ENCODE measurements around the gene MPPED1. TPM values are rescaled to one million over a fixed set of nuclear protein-coding genes. Genes with fewer than 3 reads are reported as not detected.

MPPED1 gene
- polyA plus RNA-seq, 1 donor: 0.61 TPM

DNA sequence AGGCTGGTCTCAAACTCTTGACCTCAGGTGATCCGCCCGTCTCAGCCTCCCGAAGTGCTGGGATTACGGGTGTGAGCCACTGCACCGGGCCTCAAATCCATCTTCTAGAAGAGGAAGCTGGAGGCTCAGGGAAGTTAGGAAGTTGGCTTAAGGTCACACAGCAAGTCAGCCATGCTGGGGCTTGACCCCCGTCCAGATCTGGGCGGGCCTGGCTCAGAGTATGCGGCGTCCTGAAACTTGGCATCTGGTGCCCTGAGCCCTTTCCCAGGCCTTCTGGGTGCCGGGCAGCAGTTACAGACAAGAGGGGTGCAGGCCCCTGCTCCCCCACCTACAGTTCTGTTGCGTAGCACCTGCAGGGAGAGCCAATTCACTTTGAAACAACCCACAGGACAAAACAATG is 11.2 kb downstream of the MPPED1 start:
- Histone ChIP-seq H3K27me3 (ENCODE audit: control insufficient read depth, insufficient read depth, low read length) (peaks cover 9% of the 10 kb centered on the region), H3K4me1 (ENCODE audit: control insufficient read depth, insufficient read depth, low read length) (no peaks in the 10 kb centered on the region), H3K27ac (ENCODE audit: low read length) (no peak overlapping the region), H3K36me3 (ENCODE audit: control insufficient read depth, insufficient read depth, low read length) (no peaks in the 10 kb centered on the region), H3K9me3 (ENCODE audit: control insufficient read depth, low read depth, low read length) (no peaks in the 10 kb centered on the region), H3K4me3 (ENCODE audit: low read length) (no peak overlapping the region)
- WGBS (ENCODE audit: insufficient coverage, low lambda C conversion rate): no CpG with 5 or more reads among the region's 11 CpGs
- no peak for DNase-seq

DNA sequence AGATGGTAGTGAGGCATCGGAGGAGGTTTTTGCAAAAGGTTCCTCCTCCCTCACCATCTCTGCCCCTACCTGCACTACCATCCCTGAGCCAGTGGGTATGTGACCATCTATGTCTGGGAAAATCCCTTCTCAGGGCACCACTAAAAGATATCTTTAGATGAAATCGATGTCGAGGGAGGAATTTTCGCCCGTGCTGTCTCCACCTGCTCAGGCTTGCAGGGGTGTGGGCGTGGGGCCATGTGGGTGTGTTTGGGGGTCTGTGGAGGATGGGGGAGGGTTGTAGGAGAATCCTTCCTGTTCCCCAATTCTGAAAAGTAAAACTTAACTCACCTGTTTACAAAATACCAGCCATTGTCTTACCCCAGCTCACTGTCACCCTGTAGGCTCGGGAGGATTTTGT is 12.4 kb downstream of the MPPED1 start:
- WGBS (ENCODE audit: insufficient coverage, low lambda C conversion rate): no CpG with 5 or more reads among the region's 7 CpGs
- Histone ChIP-seq H3K36me3 (ENCODE audit: control insufficient read depth, insufficient read depth, low read length) (no peaks in the 10 kb centered on the region), H3K27ac (ENCODE audit: low read length) (no peak overlapping the region), H3K9me3 (ENCODE audit: control insufficient read depth, low read depth, low read length) (no peaks in the 10 kb centered on the region), H3K4me1 (ENCODE audit: control insufficient read depth, insufficient read depth, low read length) (no peaks in the 10 kb centered on the region), H3K4me3 (ENCODE audit: low read length) (no peak overlapping the region), H3K27me3 (ENCODE audit: control insufficient read depth, insufficient read depth, low read length) (peaks cover 8% of the 10 kb centered on the region)
- DNase-seq: no peak

DNA sequence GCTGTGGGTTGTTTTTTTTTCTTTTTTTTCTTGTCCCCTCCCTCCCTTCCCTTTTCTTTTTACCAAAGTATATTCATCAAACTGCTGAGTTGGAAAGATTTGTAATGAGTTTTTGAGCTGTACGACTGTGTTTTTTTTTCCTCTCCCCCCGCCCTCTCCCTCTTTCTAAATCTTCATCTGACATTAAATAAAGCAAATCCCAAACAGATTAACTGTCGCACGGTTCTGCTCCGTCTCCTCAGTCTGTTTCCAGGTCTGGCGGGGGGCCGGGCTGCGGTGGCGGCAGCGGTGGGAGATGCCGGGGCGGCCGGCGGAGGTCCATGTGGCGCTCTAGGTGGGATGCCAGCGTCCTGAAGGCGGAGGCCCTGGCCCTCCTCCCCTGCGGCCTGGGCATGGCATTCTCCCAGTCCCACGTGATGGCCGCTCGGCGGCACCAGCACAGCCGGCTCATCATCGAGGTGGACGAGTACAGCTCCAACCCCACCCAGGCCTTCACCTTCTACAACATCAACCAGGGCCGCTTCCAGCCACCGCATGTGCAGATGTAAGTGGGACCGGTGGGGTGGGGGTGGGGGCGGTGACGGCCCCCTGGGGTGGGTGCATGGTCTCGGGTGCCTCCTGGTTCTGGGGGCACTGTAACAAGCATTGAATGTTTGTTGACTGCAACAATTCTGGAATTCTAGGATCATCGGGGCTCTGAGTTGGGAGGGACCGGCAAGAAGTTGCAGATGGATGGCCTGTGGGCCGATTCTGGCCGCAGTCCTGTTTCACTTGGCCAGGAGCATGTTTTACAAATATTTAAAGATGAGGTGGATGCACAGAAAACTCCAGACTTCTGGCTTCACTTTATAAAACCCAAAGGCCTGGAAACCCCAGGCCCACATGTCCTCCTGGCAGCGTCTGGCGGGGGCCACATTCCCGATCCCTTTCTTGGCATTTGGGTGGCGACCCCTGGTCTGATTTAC is 13.1 kb downstream of the MPPED1 start:
- Histone ChIP-seq H3K4me3 (ENCODE audit: low read length) (no peak overlapping the region), H3K36me3 (ENCODE audit: control insufficient read depth, insufficient read depth, low read length) (no peaks in the 10 kb centered on the region), H3K27me3 (ENCODE audit: control insufficient read depth, insufficient read depth, low read length) (peaks cover 14% of the 10 kb centered on the region), H3K4me1 (ENCODE audit: control insufficient read depth, insufficient read depth, low read length) (no peaks in the 10 kb centered on the region), H3K9me3 (ENCODE audit: control insufficient read depth, low read depth, low read length) (no peaks in the 10 kb centered on the region), H3K27ac (ENCODE audit: low read length) (no peak overlapping the region)
- no peak for DNase-seq
- WGBS (ENCODE audit: insufficient coverage, low lambda C conversion rate): 60% methylated on average over 1 of the region's 39 CpGs

DNA sequence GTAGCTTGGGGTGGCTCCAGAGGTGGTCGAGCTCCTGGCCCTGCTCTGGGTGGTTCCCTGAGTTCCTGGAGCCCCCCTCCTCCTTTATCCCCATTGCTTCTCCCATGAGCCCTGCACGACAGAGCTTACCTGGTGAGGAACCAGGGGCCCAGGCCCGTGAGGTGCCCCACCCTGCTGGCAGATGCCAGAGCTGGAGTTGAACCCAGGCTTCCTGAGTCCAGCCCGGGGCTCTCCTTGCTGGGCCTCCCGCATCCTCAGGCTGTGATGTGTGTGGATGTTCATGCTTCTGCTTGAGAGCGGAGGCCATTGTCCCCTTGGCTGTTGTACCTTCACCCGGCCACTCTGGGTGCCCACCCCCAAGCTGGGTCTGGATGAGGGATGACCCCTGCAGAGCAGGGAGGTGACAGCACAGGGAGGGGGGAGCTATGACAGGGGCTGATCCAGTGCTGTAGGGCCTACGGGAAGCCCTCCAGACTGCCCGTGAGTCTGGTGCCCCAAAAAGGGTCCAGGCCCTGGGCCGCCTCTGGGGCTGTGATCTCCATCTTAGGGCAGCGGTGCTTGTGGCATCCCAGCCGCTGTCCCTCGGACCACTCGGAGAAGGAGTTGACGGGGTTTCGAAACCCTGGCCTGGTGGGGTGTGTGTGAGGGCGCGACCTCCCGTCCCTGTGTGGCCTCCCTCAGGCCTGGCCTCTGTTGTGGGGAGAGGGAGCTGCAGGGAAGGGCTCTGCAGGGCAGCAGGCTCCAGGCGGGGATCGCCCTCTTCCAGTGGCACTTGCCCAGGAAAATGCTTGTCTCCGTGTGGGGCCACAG is 14.4 kb downstream of the MPPED1 start:
- Histone ChIP-seq H3K4me3 (ENCODE audit: low read length) (no peak overlapping the region), H3K27ac (ENCODE audit: low read length) (no peak overlapping the region), H3K36me3 (ENCODE audit: control insufficient read depth, insufficient read depth, low read length) (no peaks in the 10 kb centered on the region), H3K27me3 (ENCODE audit: control insufficient read depth, insufficient read depth, low read length) (peaks cover 11% of the 10 kb centered on the region), H3K4me1 (ENCODE audit: control insufficient read depth, insufficient read depth, low read length) (no peaks in the 10 kb centered on the region), H3K9me3 (ENCODE audit: control insufficient read depth, low read depth, low read length) (no peaks in the 10 kb centered on the region)
- WGBS (ENCODE audit: insufficient coverage, low lambda C conversion rate): no CpG with 5 or more reads among the region's 22 CpGs
- no peak for DNase-seq

DNA sequence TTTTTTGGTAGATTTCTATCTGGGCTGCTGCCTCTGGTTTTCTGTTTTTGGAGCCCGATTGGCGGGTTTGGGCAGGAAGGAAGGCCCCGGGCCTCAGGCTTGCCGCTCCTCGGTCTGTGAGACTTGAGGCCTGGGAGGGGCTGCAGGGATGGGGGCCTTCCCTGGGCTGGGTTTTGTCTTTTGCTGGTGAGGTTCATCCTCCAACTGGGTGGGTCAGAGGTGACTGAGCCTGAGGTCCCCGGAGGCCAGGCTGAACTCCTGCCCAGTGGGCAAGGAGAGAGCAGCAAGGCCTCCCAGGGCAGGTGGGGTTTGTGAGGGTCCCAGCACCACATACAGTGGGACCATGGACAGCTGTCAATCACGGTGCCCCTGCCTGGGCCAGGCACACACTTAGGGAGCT is 15.0 kb downstream of the MPPED1 start:
- H3K27me3 ChIP-seq (ENCODE audit: control insufficient read depth, insufficient read depth, low read length): peaks cover 9% of the 10 kb centered on the region
- no peaks in the 10 kb centered on the region for H3K9me3 ChIP-seq (ENCODE audit: control insufficient read depth, low read depth, low read length)
- WGBS (ENCODE audit: insufficient coverage, low lambda C conversion rate): no CpG with 5 or more reads among the region's 7 CpGs

DNA sequence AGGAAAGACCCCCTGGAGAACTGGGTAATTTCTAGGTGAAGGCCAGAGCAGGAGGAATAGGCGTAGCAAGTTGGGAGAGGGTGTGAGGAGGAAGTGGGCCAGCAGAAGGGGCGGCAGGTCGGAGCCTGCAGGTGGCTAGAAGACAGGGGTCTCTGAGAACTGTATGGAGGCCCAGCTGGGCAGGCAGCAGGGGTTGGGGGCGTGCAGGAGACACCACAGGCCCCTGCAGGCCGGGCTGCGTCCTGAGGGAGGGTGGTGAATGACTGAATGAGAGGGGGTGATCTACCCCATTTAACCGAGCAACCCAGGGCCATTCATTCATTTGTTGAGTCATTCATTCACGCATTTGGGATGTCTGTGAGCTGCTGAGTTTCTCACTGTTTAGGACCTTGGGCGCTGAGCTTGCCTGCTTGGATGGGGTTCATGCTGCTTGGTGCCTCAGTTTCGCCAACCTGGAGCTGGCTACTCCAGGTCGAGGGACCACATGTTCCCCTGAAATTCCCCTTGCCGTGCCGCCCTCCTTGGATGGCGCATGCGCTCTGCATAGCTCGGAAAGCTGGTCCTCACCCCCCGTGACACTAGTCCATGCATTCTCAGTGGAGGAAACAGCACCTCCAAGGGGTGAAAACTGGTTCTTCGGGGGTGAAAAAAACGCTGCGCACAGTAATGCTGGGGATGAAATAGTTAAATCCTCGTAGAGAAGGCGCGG is 15.6 kb downstream of the MPPED1 start:
- H3K4me3 ChIP-seq (ENCODE audit: low read length): no peak overlapping the region
- H3K27me3 ChIP-seq (ENCODE audit: control insufficient read depth, insufficient read depth, low read length): peaks cover 11% of the 10 kb centered on the region
- DNase-seq: no peak
- no CpG with 5 or more reads among the region's 23 CpGs for WGBS (ENCODE audit: insufficient coverage, low lambda C conversion rate)
- H3K27ac ChIP-seq (ENCODE audit: low read length): no peak overlapping the region
- H3K9me3 ChIP-seq (ENCODE audit: control insufficient read depth, low read depth, low read length): no peaks in the 10 kb centered on the region
- H3K4me1 ChIP-seq (ENCODE audit: control insufficient read depth, insufficient read depth, low read length): no peaks in the 10 kb centered on the region
- H3K36me3 ChIP-seq (ENCODE audit: control insufficient read depth, insufficient read depth, low read length): no peaks in the 10 kb centered on the region

More for the DNA sequence above, 15.0 kb downstream of the MPPED1 start:
- Histone ChIP-seq H3K27ac (ENCODE audit: low read length) (no peak overlapping the region), H3K4me3 (ENCODE audit: low read length) (no peak overlapping the region), H3K36me3 (ENCODE audit: control insufficient read depth, insufficient read depth, low read length) (no peaks in the 10 kb centered on the region), H3K4me1 (ENCODE audit: control insufficient read depth, insufficient read depth, low read length) (no peaks in the 10 kb centered on the region)
- no peak for DNase-seq

DNA sequence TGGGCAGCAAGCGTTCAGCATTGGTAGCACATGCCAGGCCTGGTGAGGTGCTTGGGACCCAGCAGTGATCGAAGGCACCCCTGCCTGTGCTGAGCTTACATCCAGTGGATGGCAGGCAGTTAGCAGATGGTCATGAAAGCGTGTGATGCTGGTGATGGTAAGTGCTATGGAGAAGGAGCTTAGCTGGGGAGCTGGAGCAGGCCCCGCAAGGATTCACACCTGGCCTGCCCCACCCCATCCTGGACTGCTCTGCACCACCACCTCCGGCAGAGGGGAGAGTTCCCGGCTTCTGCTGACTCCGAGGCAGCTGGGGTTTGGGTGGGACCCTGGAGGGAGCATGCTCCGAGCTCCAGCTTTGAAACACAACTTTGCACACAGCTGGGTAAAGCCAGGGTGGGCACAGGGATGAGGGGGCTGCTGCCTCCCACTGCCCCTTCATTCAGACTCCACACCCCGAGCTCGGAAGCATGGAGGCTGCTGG is 16.2 kb downstream of the MPPED1 start:
- H3K4me3 ChIP-seq (ENCODE audit: low read length): no peak overlapping the region
- no peaks in the 10 kb centered on the region for H3K9me3 ChIP-seq (ENCODE audit: control insufficient read depth, low read depth, low read length)
- H3K36me3 ChIP-seq (ENCODE audit: control insufficient read depth, insufficient read depth, low read length): no peaks in the 10 kb centered on the region
- DNase-seq: no peak
- no CpG with 5 or more reads among the region's 10 CpGs for WGBS (ENCODE audit: insufficient coverage, low lambda C conversion rate)
- H3K4me1 ChIP-seq (ENCODE audit: control insufficient read depth, insufficient read depth, low read length): no peaks in the 10 kb centered on the region
- peaks cover 11% of the 10 kb centered on the region for H3K27me3 ChIP-seq (ENCODE audit: control insufficient read depth, insufficient read depth, low read length)
- no peak overlapping the region for H3K27ac ChIP-seq (ENCODE audit: low read length)

DNA sequence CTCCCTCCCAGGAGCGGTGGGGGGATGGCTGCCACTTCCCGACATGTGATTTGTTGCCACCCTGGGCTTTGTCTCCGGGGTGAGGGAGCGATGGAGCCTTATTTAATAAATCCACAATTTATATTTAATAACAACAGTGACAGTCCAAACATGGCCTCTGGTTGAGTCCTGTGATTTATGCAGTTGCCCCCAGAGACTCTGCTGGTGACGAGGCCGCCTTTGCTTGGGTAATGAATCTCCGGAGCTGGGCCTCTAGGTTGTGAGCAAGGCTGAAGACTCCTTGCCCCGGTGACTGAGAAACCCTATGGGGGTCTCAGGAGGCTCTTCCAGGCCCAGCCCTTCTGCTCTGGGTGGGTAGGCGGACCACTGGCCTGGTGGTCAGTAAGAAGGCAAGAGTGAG is 16.7 kb downstream of the MPPED1 start:
- Histone ChIP-seq H3K4me3 (ENCODE audit: low read length) (no peak overlapping the region), H3K27me3 (ENCODE audit: control insufficient read depth, insufficient read depth, low read length) (peaks cover 11% of the 10 kb centered on the region), H3K9me3 (ENCODE audit: control insufficient read depth, low read depth, low read length) (no peaks in the 10 kb centered on the region), H3K27ac (ENCODE audit: low read length) (no peak overlapping the region), H3K4me1 (ENCODE audit: control insufficient read depth, insufficient read depth, low read length) (no peaks in the 10 kb centered on the region), H3K36me3 (ENCODE audit: control insufficient read depth, insufficient read depth, low read length) (no peaks in the 10 kb centered on the region)
- no CpG with 5 or more reads among the region's 9 CpGs for WGBS (ENCODE audit: insufficient coverage, low lambda C conversion rate)
- DNase-seq: no peak

DNA sequence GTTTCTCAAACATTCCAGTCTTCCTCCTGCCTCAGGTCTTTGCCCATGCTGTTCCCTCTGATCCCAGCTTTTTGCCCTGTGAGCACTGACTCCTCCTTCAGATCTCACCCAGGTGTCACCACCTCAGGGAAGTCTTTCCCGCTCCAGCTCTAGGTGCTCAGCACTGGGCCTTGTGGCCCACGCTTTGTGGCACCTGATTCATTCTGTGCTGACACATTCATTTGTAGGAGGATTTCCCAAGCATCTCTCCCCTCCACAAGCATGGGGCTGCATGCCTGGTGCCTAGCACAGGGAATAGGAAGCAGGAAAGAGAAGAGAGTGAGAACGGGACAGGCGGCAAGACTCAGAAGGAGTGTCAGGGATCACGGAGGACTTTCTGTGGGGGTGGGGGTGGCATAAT is 17.6 kb downstream of the MPPED1 start:
- no peaks in the 10 kb centered on the region for H3K4me1 ChIP-seq (ENCODE audit: control insufficient read depth, insufficient read depth, low read length)
- DNase-seq: no peak
- H3K36me3 ChIP-seq (ENCODE audit: control insufficient read depth, insufficient read depth, low read length): no peaks in the 10 kb centered on the region
- H3K4me3 ChIP-seq (ENCODE audit: low read length): no peak overlapping the region
- peaks cover 14% of the 10 kb centered on the region for H3K27me3 ChIP-seq (ENCODE audit: control insufficient read depth, insufficient read depth, low read length)
- H3K27ac ChIP-seq (ENCODE audit: low read length): no peak overlapping the region
- H3K9me3 ChIP-seq (ENCODE audit: control insufficient read depth, low read depth, low read length): no peaks in the 10 kb centered on the region
- 83% methylated on average over 1 of the region's 5 CpGs for WGBS (ENCODE audit: insufficient coverage, low lambda C conversion rate)

Measured in large intestine (tissue), 3 donors.